ENCODE data around the gene FARSA.

FARSA gene

GRCh38 chr19:12973236-12973635 is 39.7 kb upstream of the FARSA start:
- TF ChIP-seq, protein P1, sequence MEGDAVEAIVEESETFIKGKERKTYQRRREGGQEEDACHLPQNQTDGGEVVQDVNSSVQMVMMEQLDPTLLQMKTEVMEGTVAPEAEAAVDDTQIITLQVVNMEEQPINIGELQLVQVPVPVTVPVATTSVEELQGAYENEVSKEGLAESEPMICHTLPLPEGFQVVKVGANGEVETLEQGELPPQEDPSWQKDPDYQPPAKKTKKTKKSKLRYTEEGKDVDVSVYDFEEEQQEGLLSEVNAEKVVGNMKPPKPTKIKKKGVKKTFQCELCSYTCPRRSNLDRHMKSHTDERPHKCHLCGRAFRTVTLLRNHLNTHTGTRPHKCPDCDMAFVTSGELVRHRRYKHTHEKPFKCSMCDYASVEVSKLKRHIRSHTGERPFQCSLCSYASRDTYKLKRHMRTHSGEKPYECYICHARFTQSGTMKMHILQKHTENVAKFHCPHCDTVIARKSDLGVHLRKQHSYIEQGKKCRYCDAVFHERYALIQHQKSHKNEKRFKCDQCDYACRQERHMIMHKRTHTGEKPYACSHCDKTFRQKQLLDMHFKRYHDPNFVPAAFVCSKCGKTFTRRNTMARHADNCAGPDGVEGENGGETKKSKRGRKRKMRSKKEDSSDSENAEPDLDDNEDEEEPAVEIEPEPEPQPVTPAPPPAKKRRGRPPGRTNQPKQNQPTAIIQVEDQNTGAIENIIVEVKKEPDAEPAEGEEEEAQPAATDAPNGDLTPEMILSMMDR (conservative IDR thresholded peaks at IDR 0.05): no peak
- TF ChIP-seq ZFX (IDR thresholded peaks at IDR 0.05): no peak
- H3K27ac ChIP-seq: no peak overlapping the region

DNA sequence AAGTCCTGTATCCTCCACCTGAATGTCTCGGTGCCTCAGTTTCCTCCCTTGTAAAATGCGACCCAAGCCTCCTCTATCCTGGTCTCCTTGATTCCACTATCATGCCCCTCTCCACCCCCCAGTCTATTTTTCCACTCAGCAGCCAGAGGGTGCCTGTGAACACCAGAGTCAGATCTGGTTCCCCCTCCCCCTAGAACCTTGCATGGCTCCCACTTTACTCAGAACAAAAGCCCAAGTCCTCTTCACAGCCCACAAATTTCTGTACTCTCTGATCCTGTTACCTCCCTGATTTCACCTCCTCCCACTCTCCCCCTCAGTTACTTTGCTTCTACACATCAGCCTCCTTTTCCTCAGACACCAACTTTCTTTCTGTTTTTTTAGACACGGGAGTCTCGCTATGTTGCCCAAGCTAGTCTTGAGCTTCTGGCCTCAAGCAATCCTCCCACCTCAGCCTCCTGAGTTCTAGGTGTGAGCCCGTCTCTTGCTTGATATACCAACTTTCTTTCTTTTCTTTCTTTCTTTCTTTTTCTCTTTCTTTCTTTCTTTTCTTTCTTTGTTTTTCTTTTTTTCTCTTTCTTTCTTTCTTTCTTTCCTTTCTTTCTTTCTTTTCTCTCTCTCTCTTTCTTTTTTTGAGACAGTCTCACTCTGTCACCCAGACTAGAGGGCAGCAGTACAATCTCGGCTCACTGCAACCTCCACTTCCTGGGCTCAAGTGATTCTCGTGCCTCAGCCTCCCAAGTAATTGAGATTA is 36.7 kb upstream of the FARSA start:
- TF ChIP-seq, protein P1 (conservative IDR thresholded peaks at IDR 0.05): no peak
- no peak for TF ChIP-seq ZFX (IDR thresholded peaks at IDR 0.05)
- no peak overlapping the region for H3K27ac ChIP-seq

DNA sequence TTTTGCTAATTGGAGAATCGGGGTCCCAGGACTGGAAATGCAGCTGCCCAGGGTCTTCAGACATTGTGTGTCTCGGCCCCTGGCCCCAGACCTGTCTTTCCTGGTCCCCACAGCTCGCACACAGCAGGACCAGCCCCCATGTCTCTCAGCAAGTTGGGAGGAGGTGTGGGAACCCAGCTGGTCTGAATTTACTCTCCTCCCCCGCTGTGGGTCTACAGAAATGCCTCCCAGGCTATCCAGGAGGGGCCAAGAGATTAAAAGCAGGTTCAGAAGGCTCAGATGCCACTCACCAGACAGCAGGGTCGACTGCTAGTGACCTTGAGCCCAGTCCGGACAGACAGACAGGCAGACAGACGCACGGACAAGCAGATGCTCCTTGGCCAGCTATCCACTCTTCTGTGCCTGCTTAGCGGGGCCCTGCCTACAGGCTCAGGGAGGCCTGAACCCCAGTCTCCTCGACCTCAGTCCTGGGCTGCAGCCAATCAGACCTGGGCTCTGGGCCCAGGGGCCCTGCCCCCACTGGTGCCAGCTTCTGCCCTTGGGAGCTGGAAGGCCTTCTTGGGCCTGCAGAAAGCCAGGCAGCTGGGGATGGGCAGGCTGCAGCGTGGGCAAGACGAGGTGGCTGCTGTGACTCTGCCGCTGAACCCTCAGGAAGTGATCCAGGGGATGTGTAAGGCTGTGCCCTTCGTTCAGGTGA is 35.9 kb upstream of the FARSA start, which contains the start of gene DAND5:
DAND5 (plus strand) TSS at position 285 of the 697 bp plus-strand sequence; CDS start at position 370, 85 bp downstream.
- TF ChIP-seq, protein P1 (conservative IDR thresholded peaks at IDR 0.05): no peak
- TF ChIP-seq ZFX (IDR thresholded peaks at IDR 0.05): no peak
- no peak within 1 kb of the TSS for H3K27ac ChIP-seq

GRCh38 chr19:12967907-12968306 is 34.4 kb upstream of the FARSA start:
- TF ChIP-seq, protein P1 (conservative IDR thresholded peaks at IDR 0.05): no peak
- TF ChIP-seq ZFX (IDR thresholded peaks at IDR 0.05): no peak
- H3K27ac ChIP-seq: no peak overlapping the region

DNA sequence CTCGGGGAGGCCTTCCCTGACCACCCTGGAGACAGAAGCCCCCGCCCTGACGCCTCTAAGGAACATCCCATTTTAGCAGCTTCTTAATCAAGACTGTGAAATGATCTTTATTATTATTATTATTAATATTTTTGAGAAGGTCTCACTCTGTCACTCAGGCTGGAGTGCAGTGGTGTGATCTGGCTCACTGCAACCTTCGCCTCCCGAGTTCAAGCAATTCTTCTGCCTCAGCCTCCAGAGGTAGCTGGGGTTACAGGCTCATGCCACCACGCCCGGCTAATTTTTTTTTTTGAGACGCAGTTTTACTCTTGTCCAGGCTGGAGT is 32.3 kb upstream of the FARSA start:
- H3K27ac ChIP-seq: peak overlapping the region; percentile 60
- TF ChIP-seq, protein P1 (conservative IDR thresholded peaks at IDR 0.05): no peak
- TF ChIP-seq ZFX (IDR thresholded peaks at IDR 0.05): no peak

- peak overlapping the region; percentile 60 for H3K27ac ChIP-seq
- TF ChIP-seq, protein P1 (conservative IDR thresholded peaks at IDR 0.05): peak; percentile 99
- no peak for TF ChIP-seq ZFX (IDR thresholded peaks at IDR 0.05)
Measured at GRCh38 chr19:12965017-12965811, 31.7 kb upstream of the FARSA start.

Measured in C4-2B (cell line).